HG02870 (cell line): ENCODE measurements around the gene TCP11L1.

ENCODE experiments used
- ATAC-seq: cut with Tn5 transposase; IDR thresholded peaks from one replicate; pipeline ENCODE4 v1.9.1; 2021; ENCODE audit warnings: mild to moderate bottlenecking, moderate library complexity; ENCODE audit not compliant: unreplicated experiment

TCP11L1 gene, protein sequence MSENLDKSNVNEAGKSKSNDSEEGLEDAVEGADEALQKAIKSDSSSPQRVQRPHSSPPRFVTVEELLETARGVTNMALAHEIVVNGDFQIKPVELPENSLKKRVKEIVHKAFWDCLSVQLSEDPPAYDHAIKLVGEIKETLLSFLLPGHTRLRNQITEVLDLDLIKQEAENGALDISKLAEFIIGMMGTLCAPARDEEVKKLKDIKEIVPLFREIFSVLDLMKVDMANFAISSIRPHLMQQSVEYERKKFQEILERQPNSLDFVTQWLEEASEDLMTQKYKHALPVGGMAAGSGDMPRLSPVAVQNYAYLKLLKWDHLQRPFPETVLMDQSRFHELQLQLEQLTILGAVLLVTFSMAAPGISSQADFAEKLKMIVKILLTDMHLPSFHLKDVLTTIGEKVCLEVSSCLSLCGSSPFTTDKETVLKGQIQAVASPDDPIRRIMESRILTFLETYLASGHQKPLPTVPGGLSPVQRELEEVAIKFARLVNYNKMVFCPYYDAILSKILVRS

DNA sequence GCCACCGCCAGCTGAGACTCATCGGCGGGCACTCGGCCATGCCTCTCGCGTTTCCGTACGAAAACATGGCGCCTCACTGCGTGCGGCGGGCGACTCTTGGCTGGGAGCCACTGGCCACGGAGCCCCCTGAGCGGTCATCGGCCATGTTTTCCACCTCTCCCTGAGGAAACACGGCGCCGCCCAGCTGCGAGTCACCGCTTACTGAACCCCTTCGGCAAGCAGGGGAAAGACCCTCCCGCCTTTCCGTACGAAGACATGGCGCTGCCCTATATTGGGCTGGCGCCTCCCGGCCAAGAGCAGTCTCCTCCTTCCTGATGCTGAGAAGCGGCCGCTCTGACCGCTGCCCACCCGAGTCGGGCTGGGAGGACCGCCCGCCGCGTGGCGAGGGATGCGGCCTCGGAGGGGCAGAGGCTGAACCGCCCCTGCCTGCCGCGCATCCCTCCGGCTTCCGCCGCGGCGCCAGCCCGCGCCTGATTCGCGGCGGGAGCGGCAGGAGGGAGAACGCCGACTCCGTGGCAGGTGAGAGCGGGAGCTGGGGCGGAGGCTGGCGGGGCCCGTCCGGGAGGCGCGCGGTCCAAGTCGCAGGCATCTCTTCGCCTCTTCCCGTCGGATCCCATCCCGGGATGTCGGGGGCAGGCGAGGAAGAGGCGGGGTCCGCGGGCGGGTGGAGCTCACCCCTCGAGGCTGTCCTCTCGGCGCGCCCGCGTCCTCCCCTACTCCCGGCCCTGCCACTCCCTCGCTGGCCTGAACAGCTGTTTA is at the start of gene TCP11L1:
Gene TCP11L1, plus strand, starts transcription at position 299 of the 759 bp plus-strand sequence. CDS start 4,202 bp downstream, outside the sequence.
- peak; percentile 65 for ATAC-seq

DNA sequence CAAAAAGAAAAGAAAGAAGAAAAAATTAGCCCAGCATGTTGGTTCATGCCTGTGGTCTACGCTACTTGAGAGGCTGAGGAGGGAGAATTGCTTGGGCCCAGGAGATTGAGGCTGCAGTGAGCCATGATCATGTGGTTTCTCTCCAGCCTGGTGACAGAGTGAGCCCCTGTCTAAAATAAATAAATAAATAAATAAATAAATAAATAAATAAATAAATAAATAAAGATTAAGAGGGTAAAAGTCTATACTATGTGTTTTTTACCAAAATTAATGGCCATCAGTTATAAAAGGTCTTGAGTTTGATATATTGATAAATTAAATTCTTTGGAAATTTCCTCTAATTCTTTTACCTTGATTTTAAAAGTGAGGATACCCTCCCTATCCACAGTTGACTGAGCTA is 48.9 kb upstream of the TCP11L1 start:
- ATAC-seq: no peak

DNA sequence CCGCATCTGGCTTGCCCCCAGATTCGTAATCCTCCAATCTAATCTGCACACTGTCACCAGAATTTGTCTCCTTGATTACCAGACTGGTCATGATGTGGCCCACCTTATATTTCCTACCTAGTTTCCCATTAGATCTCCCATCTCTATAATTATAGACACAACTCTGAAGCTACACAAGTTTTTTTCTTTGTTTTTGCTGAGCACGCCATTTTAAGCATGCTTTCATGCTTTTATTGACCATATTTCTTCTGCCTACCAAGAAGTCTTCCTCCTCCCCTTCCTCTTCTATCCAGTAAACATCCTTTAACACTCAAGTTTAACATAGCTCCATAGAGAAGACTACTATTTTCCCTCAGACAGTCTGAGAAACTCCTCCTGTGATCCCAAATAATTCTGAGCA is 47.9 kb upstream of the TCP11L1 start:
- ATAC-seq: no peak

DNA sequence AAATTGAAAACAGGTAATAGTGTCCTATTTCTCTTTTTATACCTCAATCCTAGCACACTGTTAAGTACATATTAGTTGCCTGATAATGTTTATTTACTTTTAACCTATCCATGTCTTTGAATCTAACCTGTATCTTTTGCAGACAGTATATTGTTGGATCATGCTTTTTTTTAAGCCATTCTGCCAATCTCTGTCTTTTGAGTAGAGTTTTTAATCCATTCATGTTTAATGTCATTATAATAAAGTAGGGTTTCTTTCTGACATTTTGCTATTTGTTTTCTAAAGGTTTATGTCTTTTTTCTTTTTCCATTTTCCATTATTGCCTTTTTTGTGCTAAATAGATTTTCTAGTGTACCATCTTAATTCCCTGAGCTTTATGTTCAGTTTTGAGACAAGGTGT is 47.5 kb upstream of the TCP11L1 start:
- no peak for ATAC-seq

DNA sequence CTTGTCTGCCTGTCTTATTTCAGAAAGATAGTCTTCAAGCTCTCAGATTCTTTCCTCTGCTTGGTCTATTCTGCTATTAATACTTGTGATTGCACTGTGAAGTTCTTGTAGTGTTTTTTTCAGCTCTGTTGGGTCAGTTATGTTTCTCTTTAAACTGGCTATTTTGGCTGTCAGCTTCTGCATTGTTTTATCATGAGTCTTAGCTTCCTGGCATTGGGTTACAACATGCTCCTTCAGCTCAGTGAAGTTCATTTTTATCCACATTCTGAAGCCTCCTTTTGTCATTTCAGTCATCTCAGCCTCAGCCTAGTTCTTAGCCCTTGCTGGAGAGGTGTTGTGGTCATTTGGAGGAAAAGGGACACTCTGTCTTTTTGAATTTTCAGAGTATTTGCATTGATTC is 39.2 kb upstream of the TCP11L1 start:
- ATAC-seq: no peak

DNA sequence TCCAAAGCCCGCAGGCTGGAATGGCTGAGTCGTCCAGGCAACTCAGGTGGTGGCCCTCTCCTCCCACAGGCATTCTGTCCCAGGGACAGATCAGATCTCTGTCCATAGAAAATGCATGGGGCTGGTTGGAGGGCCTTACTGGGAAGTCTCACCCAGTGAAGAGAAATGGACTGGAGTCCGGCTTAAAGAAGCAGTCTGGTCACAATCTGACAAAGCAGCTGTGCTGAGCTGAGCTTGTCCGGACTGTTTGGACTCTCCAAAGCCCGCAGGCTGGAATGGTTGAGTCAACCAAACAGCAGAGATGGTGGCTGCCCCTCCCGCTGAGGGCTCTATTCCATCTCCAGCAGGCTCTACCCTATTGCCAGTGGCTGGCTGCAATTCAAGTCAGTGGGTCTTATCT is 38.1 kb upstream of the TCP11L1 start:
- ATAC-seq: no peak

DNA sequence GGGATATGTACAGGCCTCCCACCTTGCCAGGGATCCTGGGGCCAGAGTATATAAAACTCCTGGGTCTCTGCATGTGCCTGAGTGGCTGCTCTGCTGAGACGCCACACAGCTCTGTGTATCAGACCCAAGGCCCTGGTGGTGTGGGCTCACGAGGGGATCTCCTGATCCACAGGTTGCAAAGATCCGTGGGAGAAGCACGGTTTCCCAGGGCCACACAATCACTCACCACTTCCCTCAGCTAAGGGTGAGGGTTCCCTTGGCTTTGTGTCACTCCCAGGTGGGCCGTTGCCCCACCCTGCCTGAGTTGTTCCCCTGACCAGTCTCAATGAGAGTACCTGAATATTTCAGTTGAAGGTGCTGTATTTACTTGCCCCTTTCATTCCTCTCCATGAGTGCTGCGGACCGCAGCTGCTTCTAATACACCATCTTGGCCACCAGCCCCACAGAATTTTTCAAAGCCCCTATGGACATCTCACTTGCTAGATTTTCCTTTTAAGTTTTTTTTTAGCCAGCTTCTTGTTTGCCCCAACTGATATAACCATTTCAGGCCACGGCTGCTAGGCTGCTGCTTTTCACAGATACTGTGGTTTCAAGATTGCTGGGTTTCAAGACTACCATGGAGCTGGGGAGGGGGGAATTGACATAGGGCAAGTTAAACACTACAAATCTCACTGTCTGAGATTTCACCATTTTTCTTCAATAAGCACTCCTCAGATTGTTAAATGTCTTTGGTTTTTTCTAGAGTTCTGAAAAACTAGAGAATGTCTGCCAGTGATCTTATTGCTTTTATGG is 37.4 kb upstream of the TCP11L1 start:
- ATAC-seq: no peak

DNA sequence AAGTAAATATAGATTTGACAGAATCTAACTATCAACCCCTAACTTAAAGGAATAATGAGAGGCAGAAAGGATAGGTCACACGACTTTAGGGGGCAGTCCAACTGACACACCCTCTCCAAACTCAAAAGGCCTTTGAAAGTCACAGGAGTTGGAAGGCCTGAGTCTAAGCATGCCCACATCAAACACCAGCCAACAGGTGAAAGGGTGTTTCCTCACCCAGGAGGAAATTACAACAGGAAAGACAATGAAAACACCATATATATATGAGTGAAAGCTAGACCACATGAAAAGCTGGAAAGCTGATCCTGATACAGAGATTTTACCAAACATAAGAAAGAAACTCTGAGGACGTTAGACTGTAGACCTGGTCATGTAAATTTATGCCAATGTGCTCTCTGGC is 34.2 kb upstream of the TCP11L1 start:
- ATAC-seq: no peak

DNA sequence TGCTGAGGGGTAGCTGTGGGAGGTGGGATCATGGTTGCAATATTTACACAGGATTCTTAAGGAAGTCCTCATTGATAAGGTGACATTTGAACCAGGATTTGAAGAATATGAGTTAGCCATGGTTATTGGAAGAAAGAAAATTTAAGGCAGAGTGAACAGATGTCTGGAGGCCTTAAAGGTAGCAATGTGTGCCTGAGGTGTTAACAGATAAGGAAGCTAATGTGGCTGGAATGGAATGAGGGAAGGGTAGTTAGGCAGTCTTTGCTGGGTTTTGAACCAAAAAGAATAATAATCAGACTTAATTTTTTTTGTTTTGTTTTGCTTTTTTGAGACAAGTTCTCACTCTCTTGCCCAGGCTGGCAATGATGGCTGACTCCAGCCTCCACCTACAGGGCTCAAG is 33.4 kb upstream of the TCP11L1 start:
- no peak for ATAC-seq

DNA sequence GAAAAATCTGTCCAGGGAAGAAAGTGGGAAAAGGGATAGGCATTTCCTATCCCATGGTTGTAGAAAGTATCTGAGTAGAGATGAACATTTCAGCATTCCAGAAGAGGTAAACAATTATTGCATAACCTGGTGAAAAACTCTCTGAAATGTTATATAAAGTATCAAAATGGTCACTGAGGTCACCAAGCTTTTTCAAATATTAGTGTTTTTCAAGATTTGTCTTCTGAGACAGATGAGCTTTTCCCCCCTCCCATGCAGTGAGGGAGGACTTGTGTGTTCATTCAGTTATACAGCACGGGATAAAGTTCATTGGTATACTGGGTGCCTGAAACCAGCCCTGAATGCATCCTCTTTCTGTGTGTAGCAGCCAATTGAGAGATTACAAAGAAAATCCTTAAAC is 25.6 kb upstream of the TCP11L1 start:
- no peak for ATAC-seq

DNA sequence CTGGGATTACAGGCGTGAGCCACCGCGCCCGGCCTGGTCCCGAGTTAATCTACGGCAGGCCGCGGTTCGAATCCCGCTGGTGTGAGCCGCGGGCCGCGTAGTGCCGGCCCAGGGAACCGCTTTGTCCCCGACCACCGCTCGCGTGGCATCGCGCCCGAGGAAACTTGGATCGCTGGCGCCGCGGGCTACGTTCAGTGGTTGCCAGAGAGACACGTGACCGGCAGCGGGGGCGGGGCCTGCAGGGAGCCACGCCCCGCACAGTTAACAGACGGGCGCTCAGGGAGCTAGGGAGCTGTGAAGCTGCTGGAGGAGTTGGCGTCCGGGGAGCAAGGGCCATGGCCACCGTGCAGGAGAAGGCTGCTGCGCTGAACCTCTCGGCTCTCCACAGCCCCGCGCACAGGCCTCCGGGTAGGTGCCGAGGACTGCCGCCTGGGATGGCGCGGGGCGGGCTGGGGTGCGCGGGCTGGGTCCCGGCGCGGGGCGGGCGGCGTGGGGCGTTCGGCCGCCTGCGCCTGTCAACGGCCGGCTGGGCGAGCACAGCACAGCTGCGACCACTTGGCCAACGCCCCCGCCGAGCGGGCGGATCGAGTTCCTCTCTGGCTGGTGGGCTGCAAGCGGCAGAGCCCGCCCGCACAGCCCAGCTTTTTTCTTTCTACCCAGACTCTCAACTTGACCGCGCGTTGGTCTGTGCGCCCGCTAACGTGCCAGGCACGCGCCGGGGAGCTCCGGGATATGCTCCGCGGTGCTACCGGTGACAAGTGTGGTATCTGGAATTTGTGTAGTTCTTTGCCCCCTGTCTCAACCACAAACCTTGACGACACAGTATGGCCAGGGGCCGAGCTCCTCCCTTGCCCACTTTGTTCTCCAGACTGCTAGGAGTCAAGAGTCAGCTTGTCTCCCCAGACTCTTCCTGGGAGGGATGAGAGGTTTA is 23.5 kb upstream of the TCP11L1 start, which contains the start of gene DEPDC7:
Gene DEPDC7, plus strand, starts transcription at position 258 of the 931 bp plus-strand sequence. Its CDS starts 78 bp downstream, at position 336.
- no peak for ATAC-seq

DNA sequence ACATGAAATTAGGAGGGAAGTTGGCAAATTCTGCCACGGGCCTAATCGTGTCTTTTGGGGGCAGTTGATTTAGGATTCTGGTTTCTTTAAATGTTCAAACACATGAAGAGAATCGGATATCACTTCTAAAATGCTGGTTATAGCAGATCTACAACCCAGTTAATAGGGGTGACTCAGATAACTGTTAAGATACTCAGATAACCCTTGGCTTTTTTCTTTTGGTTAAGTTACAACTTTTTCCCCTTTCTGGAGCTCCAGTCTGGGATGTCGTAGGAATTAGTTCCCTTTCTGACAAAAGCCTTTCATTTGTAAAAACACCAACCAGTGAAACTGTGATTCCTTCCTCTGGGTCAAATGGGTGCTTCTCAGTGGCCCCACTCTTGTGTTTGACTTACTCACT is 22.7 kb upstream of the TCP11L1 start:
- ATAC-seq: no peak

DNA sequence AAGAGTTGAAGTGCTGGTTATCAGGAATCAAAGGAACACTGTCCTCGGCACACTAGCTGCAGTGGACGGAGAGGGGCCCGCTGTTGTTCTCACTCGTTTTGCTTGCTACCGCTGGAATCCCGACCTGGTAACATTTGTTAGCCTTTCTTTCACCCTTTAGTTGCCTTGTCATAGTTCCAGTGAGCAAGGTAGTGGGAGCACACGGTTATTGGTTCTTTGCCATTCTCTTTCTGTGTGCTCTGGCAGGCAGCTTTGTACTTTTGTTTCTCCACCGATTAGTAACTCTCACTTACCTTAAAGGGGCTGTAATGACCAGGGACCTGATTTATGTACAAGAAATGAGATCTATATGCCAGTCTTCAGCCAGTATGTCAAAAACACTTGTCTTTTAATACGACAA is 21.9 kb upstream of the TCP11L1 start:
- ATAC-seq: no peak

DNA sequence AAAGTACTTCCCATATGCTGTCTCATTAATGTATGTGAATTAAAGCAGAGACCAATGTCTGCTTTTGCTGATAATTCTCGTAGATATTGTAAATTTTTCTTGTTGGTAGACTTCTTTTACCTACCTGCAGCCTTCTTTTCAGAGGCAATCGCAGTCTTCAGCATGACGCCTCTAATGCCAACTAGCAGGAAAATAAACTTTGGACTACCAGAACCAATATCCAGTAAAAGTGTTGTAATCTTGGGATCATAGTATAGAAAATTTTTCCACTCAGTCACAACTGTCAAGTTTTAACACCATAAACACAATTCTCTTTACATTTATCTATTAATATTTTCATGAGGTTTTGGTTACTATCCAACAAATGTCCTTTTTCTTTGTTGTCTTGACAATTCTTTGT is 21.4 kb upstream of the TCP11L1 start:
- no peak for ATAC-seq

DNA sequence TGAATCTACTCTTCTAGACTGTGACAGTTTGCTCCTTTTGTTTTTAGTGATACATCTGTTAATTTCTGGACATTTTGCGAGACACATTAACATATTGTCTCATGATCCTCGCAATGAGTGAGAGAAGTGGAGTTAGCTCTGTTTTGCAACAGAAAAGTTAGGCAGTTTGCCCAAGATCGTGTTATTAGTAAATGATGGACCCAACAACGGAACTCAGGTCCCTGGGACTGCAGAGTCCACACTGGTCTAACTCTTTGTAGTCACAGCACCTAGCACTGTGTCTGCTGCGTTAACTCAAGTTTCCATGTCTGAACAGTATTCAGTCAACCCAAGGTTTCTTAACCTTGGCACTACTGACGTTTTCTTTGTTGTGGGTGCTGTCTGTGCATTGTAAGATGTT is 20.5 kb upstream of the TCP11L1 start:
- no peak for ATAC-seq

DNA sequence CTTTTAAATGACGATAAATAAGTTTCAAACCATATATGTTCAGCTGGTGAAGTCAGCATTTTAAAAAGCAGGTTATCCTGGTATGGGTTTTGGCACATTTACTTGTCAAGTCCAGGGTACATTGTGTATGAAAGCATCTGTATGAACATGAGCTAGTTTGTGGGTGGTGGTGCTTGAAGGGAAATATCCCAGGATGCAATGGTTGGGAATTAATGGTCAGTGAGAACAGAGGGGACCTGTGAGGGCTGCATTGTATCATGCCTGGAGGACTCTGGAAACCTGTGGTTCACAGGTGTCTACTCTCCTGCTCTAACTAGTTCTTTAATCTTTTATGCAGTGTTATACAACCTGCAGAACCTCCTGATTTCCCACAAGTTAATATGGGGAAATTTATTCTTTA is 17.9 kb upstream of the TCP11L1 start:
- no peak for ATAC-seq

DNA sequence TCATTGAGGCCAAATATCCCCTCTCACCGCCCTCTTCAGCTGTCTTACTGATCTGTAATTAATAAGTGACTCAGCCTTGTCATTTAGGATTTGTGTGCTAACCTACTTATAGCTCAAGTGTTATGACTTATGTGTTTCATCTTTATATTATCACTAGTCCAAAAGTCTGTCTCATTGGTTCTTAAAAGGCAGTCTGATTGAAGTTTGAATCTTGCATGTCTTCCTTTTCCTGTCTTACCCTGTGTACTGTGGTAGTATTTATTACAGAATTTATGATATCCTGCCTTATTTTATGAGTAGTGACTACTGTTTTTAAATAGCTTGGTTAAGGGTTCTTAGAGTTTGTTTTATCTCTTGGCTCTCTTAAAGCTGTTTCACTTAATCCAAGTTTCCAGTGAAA is 17.4 kb upstream of the TCP11L1 start:
- no peak for ATAC-seq

DNA sequence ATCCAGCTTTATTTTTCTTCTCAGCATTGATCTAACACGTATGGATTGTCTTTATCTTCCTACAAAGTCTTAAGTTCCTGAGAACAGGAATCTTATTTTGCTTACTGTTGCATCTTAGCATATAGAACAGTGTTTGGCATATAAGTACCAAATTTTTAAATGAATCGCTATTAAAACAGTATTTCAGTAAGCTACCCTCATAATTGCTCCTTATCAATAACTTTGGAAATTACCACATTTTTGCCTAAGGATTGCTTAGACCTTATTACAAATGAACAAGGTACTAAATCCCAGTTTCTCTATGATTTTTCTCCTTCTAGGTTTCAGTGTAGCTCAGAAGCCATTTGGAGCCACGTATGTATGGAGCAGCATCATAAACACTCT is 14.0 kb upstream of the TCP11L1 start:
- ATAC-seq: no peak

DNA sequence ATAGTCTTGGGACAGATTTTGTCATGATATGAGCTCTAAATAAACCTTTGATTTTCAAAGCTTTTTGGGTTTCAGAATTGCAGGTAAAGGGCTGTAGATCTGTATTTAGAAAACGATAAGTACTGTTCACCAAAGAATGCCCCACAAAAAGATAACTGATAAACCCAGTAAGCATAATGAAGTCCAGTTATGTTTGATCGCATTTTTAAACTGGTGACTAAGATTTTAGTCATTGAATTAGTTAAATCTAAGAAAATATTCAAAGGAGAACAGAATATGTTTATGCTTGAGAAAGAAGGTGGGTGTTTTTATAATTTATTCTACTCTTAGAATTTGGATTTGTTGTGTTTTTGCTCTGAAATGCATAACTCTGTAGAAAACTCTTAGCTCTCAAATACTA is 12.1 kb upstream of the TCP11L1 start:
- ATAC-seq: no peak

DNA sequence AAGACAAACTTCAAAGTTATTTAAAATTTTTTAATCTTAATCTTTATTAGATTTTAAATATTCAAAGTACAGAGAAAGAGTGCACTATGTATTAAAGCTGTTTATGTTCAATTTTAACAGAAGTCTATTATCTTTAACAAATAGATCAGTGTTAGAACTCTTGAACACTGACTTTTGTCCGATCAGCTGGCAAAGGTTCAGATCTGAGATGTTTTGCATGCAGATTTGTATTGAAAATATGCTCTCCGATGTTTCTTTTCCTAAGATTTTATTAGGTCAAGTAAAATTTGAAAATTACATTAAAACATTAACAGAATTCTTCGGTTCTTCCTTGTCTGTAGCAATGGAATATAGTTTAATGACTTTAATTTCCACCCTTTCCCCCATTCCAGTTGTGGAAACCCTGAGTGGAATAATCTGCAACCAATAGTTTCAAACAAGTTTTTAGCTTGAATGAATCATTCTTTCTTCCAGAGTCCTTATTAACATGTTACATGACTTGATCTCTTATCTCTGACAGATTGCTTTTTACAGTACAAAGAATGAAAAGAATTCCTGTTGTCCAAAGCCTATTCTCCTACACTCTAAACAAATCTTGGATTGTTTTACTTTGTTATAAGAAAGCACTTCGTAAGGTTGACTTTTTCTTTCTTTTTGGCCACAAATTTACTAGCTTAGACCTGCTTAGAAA is 11.4 kb upstream of the TCP11L1 start:
- no peak for ATAC-seq
